GM23248 (cell line): Measurements from ENCODE around the gene PARK7. TPM values are rescaled to one million over a fixed set of nuclear protein-coding genes. Genes with fewer than 3 reads are reported as not detected.

Experiments used
- DNase-seq: peaks from one replicate; pipeline ENCODE4 v3.0.0-alpha.2; 2015
- H2AFZ ChIP-seq: fragments of 200-600 bp; sonication (generic); 2 replicates; pipeline ENCODE4 v1.6.1; 2016; ENCODE audit warnings: antibody characterized with exemption
- H3F3A ChIP-seq: fragments of 200-600 bp; sonication (generic); 2 replicates; pipeline ENCODE4 v1.6.1; 2016; ENCODE audit warnings: mild to moderate bottlenecking, antibody characterized with exemption, mixed run types; ENCODE audit not compliant: insufficient read depth
- H3K27ac ChIP-seq: fragments of 200-600 bp; sonication (generic); 2 replicates; pipeline ENCODE4 v1.5.1; 2016; ENCODE audit warnings: mild to moderate bottlenecking
- H3K27me3 ChIP-seq: fragments of 200-600 bp; sonication (generic); replicated peaks from 2 replicates; pipeline ENCODE4 v1.6.1; 2016; ENCODE audit warnings: mild to moderate bottlenecking; ENCODE audit not compliant: insufficient read depth
- H3K36me3 ChIP-seq: fragments of 200-600 bp; sonication (generic); 2 replicates; pipeline ENCODE4 v1.6.1; 2016; ENCODE audit warnings: low read depth, mild to moderate bottlenecking
- H3K4me1 ChIP-seq: fragments of 200-600 bp; sonication (generic); 2 replicates; pipeline ENCODE4 v1.6.1; 2016; ENCODE audit warnings: mild to moderate bottlenecking; ENCODE audit not compliant: insufficient read depth
- H3K4me2 ChIP-seq: fragments of 200-600 bp; sonication (generic); one replicate; pipeline ENCODE4 v1.6.1; 2016; ENCODE audit warnings: mild to moderate bottlenecking; ENCODE audit not compliant: unreplicated experiment
- H3K4me3 ChIP-seq: fragments of 200-600 bp; sonication (generic); 2 replicates; pipeline ENCODE4 v1.5.1; 2016; ENCODE audit warnings: mild to moderate bottlenecking
- H3K79me2 ChIP-seq: fragments of 200-600 bp; sonication (generic); 2 replicates; pipeline ENCODE4 v1.6.1; 2016; ENCODE audit warnings: mild to moderate bottlenecking; ENCODE audit not compliant: insufficient read depth
- H3K9ac ChIP-seq: fragments of 200-600 bp; sonication (generic); 2 replicates; pipeline ENCODE4 v1.6.1; 2016; ENCODE audit warnings: mild to moderate bottlenecking
- H3K9me2 ChIP-seq: fragments of 200-600 bp; sonication (generic); 2 replicates; pipeline ENCODE4 v1.6.1; 2016; ENCODE audit warnings: mixed run types, mild to moderate bottlenecking, moderate library complexity; ENCODE audit not compliant: insufficient read depth
- H3K9me3 ChIP-seq: fragments of 200-600 bp; sonication (generic); one replicate; pipeline ENCODE4 v1.6.1; 2017; ENCODE audit warnings: low read depth
- H4K20me1 ChIP-seq: fragments of 200-600 bp; sonication (generic); 2 replicates; pipeline ENCODE4 v1.6.0; 2016; ENCODE audit not compliant: insufficient read depth
- EZH2 ChIP-seq: fragments of 200-600 bp; sonication (generic); IDR thresholded peaks from 2 replicates; pipeline ENCODE4 v1.6.1; 2018; ENCODE audit warnings: antibody characterized with exemption, mild to moderate bottlenecking; ENCODE audit not compliant: insufficient read depth, poor library complexity, severe bottlenecking
- EZH2phosphoT487 ChIP-seq: fragments of 200-600 bp; sonication (generic); IDR thresholded peaks from 2 replicates; pipeline ENCODE4 v1.6.1; 2018; ENCODE audit warnings: antibody characterized with exemption, moderate library complexity, mild to moderate bottlenecking, low read depth; ENCODE audit not compliant: insufficient read depth
- WGBS, 2 experiments: methylation state at CpG; one replicate each; pipeline ENCODE4 v1.1.6; 2015 to 2017; ENCODE audit warnings: low lambda C conversion rate in 2 of 2, low coverage in 1 of 2; ENCODE audit errors: missing lambda C conversion rate in 2 of 2; 5-methylcytosine and 5-hydroxymethylcytosine counted together
- in situ Hi-C: fragments of 300-500 bp; cut with MboI; formaldehyde crosslinking; loops from 2 replicates; pipeline ENCODE4 v1.15.0; 2020
- polyA plus RNA-seq: library from polyadenylated mRNA; unstranded; fragments of >200 nt; fragmentation: Nextera tagmentation; extraction: Ambion mirVana; gene quantifications from 2 replicates; pipeline ENCODE4 v1.2.1, GENCODE V29; 2016
- total RNA-seq: library from RNA; depleted of rRNA; stranded (reverse); fragments of >200 nt; shearing (Covaris generic); gene quantifications from 2 replicates; pipeline ENCODE4 v1.2.3, GENCODE V29; 2014

PARK7 gene
- total and polyA plus RNA-seq, 2 experiments from 2014 or later: 191 to 514 TPM

GRCh38 chr1:7971024-7971423 lies 9.5 kb downstream of the PARK7 start:
- 71 to 74% methylated on average over 6 of the region's 6 CpGs for WGBS, 2 experiments
- H3K27ac ChIP-seq: no peak overlapping the region
- H3F3A ChIP-seq: peaks cover 5% of the 10 kb centered on the region; the same call in 1 of the 2 replicates
- in situ Hi-C loops: no loop called here
- no peak overlapping the region for H2AFZ ChIP-seq
- H3K9ac ChIP-seq: no peak overlapping the region
- H4K20me1 ChIP-seq: 0 out of 2 replicates have a peak, but pooled peaks cover 5% of the 10 kb centered on the region
- H3K36me3 ChIP-seq: peaks cover 64% of the 10 kb centered on the region
- no peaks in the 10 kb centered on the region for H3K4me1 ChIP-seq
- no peaks in the 10 kb centered on the region for H3K9me3 ChIP-seq
- H3K79me2 ChIP-seq: peaks cover 73% of the 10 kb centered on the region
- no peak overlapping the region for H3K4me3 ChIP-seq
- no peaks in the 10 kb centered on the region for H3K27me3 ChIP-seq
- H3K4me2 ChIP-seq: no peak overlapping the region
- TF ChIP-seq EZH2 (no peak), EZH2phosphoT487 (no peak)
- no peak for DNase-seq
- no peaks in the 10 kb centered on the region for H3K9me2 ChIP-seq

GRCh38 chr1:7972285-7972684 lies 10.8 kb downstream of the PARK7 start:
- Histone ChIP-seq H3K4me3 (no peak overlapping the region), H3K79me2 (peaks cover 73% of the 10 kb centered on the region), H2AFZ (no peak overlapping the region), H3K4me1 (no peaks in the 10 kb centered on the region), H3K27ac (no peak overlapping the region), H3K36me3 (peaks cover 60% of the 10 kb centered on the region), H3K9me2 (no peaks in the 10 kb centered on the region), H4K20me1 (0 out of 2 replicates have a peak, but pooled peaks cover 3% of the 10 kb centered on the region), H3K4me2 (no peak overlapping the region), H3K9ac (no peak overlapping the region), H3K27me3 (no peaks in the 10 kb centered on the region), H3F3A (peaks cover 5% of the 10 kb centered on the region; the same call in 1 of the 2 replicates), H3K9me3 (no peaks in the 10 kb centered on the region)
- 95 to 98% methylated on average over 5 of the region's 5 CpGs for WGBS, 2 experiments
- TF ChIP-seq EZH2 (no peak), EZH2phosphoT487 (no peak)
- in situ Hi-C loops: no loop called here
- no peak for DNase-seq

GRCh38 chr1:7973086-7973485 lies 11.6 kb downstream of the PARK7 start:
- 96 to 98% methylated on average over 2 of the region's 2 CpGs for WGBS, 2 experiments
- peaks cover 57% of the 10 kb centered on the region; the same call in 1 of the 2 replicates for H3K36me3 ChIP-seq
- no peak overlapping the region for H3K27ac ChIP-seq
- peaks cover 68% of the 10 kb centered on the region for H3K79me2 ChIP-seq
- no peak for TF ChIP-seq EZH2
- no peak for TF ChIP-seq EZH2phosphoT487
- in situ Hi-C loops: no loop called here
- no peaks in the 10 kb centered on the region for H3K9me3 ChIP-seq
- no peaks in the 10 kb centered on the region for H3K9me2 ChIP-seq
- no peak overlapping the region for H3K4me3 ChIP-seq
- H2AFZ ChIP-seq: no peak overlapping the region
- no peaks in the 10 kb centered on the region; the same call in 1 of the 2 replicates for H4K20me1 ChIP-seq
- H3F3A ChIP-seq: peaks cover 5% of the 10 kb centered on the region; the same call in 1 of the 2 replicates
- no peak overlapping the region for H3K9ac ChIP-seq
- no peaks in the 10 kb centered on the region for H3K4me1 ChIP-seq
- no peak for DNase-seq
- no peak overlapping the region for H3K4me2 ChIP-seq
- no peaks in the 10 kb centered on the region for H3K27me3 ChIP-seq

GRCh38 chr1:7975212-7975865 lies 13.8 kb downstream of the PARK7 start:
- Histone ChIP-seq H2AFZ (no peak overlapping the region), H4K20me1 (no peaks in the 10 kb centered on the region; the same call in 1 of the 2 replicates), H3K36me3 (peaks cover 53% of the 10 kb centered on the region; the same call in 1 of the 2 replicates), H3F3A (peaks cover 9% of the 10 kb centered on the region; the same call in 1 of the 2 replicates), H3K9me2 (no peaks in the 10 kb centered on the region), H3K4me2 (no peak overlapping the region), H3K79me2 (peaks cover 46% of the 10 kb centered on the region), H3K9me3 (no peaks in the 10 kb centered on the region), H3K27ac (no peak overlapping the region), H3K9ac (no peak overlapping the region), H3K4me1 (no peaks in the 10 kb centered on the region), H3K4me3 (no peak overlapping the region), H3K27me3 (no peaks in the 10 kb centered on the region)
- DNase-seq: peak; percentile 81
- TF ChIP-seq EZH2phosphoT487 (no peak), EZH2 (no peak)
- in situ Hi-C loops: no loop called here
- 72% methylated on average over 8 of the region's 8 CpGs for WGBS, 2 experiments
